Urinary bladder (tissue), 4 donors: ENCODE data around the gene DAPK2. TPM values are rescaled to one million over a fixed set of nuclear protein-coding genes. Genes with fewer than 3 reads are reported as not detected.

ENCODE experiments used
- DNase-seq: peaks from one replicate; pipeline ENCODE4 v3.0.0-alpha.2; 2015; ENCODE audit errors: extremely low spot score
- H3K27ac ChIP-seq: one replicate; pipeline ENCODE4 v1.5.1; 2013; ENCODE audit warnings: low read depth, mild to moderate bottlenecking, moderate library complexity
- H3K36me3 ChIP-seq: one replicate; pipeline ENCODE4 v1.6.1; 2013; ENCODE audit warnings: mild to moderate bottlenecking, moderate library complexity; ENCODE audit not compliant: insufficient read depth
- H3K4me1 ChIP-seq: one replicate; pipeline ENCODE4 v1.6.1; 2013; ENCODE audit warnings: mild to moderate bottlenecking, moderate library complexity; ENCODE audit not compliant: insufficient read depth
- H3K4me3 ChIP-seq: one replicate; pipeline ENCODE4 v1.5.1; 2013; ENCODE audit warnings: low read depth, low read length
- WGBS: extraction: QIAGEN DNeasy Blood & Tissue Kit; methylation state at CpG from one replicate; pipeline ENCODE4 v1.1.7; 2013; 5-methylcytosine and 5-hydroxymethylcytosine counted together
- polyA plus RNA-seq: library from polyadenylated mRNA; stranded (reverse); fragments of 200-250 nt; gene quantifications from one replicate; pipeline ENCODE4 v1.2.3, GENCODE V29; 2013
- total RNA-seq: library from RNA; depleted of rRNA; stranded (reverse); fragments of >200 nt; gene quantifications from one replicate; pipeline ENCODE4 v1.2.3, GENCODE V29; 2014
- donor health status: healthy with polysubstance abuse.
- donor health status: healthy.

Gene DAPK2
- total and polyA plus RNA-seq, 2 donors = 1.3 to 6.0 TPM

DNA sequence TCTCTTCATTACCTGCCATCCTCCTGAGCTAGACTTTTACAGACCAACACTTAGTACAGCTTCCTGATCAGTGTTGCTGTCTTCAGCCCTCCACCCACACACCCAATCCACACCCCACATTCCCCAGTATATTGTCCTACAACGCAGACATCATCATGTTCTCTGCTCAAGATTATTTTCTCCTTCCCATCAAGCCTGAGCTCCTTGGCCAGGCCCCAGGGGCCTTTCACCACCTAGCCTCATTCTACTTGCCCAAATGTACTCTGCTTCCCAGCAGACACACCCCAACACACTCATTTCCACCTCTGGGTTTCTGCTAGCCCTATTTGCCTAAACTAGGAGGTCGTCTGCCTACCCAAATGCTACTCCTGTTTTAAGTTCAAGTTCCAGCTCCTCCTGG, 37.0 kb downstream of the DAPK2 start:
- no peak for DNase-seq
- WGBS = 51% methylated on average over 2 of the region's 2 CpGs
- Histone ChIP-seq H3K4me3 (no peak overlapping the region), H3K4me1 (no peaks in the 10 kb centered on the region), H3K27ac (no peak overlapping the region), H3K36me3 (no peaks in the 10 kb centered on the region)

DNA sequence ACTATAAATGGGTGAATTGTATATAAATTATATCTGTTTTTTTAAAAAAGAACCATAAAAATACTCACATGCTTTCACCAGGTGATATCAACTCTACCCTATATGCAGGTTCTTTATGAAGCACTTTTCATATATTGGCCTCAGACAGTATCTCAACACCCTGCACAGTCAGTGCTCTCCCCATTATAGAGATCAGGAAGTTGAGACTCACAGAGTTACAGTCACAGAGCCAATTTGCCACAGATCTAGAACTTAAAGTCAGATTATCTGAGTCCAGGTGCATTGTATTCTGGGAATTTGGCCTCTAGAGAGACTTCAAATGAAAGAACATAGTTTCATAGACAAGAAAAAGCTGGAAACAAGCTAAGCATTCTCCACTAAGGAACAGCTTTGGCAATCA, 38.1 kb downstream of the DAPK2 start:
- H3K4me3 ChIP-seq = no peak overlapping the region
- H3K36me3 ChIP-seq = no peaks in the 10 kb centered on the region
- H3K27ac ChIP-seq = no peak overlapping the region
- DNase-seq = no peak
- no peaks in the 10 kb centered on the region for H3K4me1 ChIP-seq

DNA sequence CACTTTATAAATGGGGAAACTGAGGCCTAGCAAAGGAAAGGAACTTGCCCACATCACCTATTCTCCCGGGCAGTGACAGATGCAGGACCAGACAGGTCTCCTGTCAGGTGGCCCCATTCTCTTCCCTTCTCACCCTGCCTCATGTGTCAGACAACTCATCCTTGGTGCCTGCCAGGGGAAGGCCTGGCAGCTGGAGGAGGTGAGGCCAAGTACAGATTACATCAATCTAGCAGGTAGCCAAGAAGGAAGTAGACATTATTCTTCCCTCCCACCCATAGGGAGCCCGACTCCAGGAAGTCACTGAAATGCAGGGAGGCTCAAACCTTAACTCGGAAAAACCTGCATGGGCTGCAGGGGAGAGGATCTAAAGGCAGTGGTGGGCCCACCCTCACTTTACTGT, 39.6 kb downstream of the DAPK2 start:
- Histone ChIP-seq H3K4me3 (no peak overlapping the region), H3K27ac (no peak overlapping the region), H3K36me3 (no peaks in the 10 kb centered on the region), H3K4me1 (no peaks in the 10 kb centered on the region)
- WGBS = 78% methylated on average over 3 of the region's 3 CpGs
- no peak for DNase-seq

DNA sequence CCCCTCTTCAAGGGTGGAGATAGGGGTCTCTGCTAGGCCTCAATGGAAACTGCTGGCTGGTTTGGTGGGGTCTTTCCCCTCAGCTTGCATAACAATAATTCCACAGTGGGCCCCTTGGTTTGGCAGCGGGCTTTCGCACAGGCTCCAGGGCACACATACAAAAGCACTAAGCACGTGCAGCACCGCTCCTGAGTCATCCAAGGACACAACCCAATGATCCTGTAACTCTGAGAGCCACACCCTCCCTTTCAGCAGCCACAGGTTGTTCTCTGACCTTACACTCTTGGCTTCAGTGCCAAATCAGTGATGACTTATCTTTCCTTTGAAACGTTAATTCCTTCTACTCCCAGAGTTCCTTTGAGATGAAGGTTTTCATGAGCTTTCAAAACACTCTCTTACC, 41.7 kb downstream of the DAPK2 start:
- DNase-seq = no peak
- Histone ChIP-seq H3K27ac (no peak overlapping the region), H3K4me1 (no peaks in the 10 kb centered on the region), H3K4me3 (no peak overlapping the region), H3K36me3 (no peaks in the 10 kb centered on the region)
- WGBS = 78% methylated on average over 5 of the region's 5 CpGs

- H3K4me3 ChIP-seq = no peak overlapping the region
- no peak overlapping the region for H3K27ac ChIP-seq
- H3K36me3 ChIP-seq = no peaks in the 10 kb centered on the region
- no peak for DNase-seq
- H3K4me1 ChIP-seq = no peaks in the 10 kb centered on the region
- 81% methylated on average over 2 of the region's 2 CpGs for WGBS
Measured at GRCh38 chr15:64004056-64004455, 42.2 kb downstream of the DAPK2 start.

DNA sequence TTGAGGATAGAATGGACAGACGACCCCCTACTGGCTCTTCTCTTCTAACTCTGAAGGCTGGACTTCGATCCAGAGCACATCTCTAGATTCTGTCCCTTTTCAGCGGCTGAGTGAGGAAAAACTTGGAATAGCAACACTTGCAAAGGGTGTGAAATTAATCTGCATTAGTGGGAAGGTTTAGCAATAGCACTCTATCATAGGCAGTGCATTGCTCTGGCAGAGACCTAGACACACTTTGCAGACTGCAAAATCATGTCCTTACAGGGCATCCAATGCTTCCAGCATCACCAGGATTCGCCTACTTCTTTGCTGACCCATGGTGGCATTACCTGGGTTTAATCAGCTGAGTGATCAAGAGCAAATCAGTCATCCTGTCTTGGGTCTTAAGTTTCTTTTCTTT, 43.1 kb downstream of the DAPK2 start:
- Histone ChIP-seq H3K4me3 (no peak overlapping the region), H3K36me3 (no peaks in the 10 kb centered on the region), H3K27ac (no peak overlapping the region), H3K4me1 (no peaks in the 10 kb centered on the region)
- DNase-seq = no peak
- WGBS = 83% methylated on average over 4 of the region's 4 CpGs

GRCh38 chr15:64001148-64001547, 45.1 kb downstream of the DAPK2 start:
- Histone ChIP-seq H3K4me3 (no peak overlapping the region), H3K36me3 (no peaks in the 10 kb centered on the region), H3K4me1 (no peaks in the 10 kb centered on the region), H3K27ac (no peak overlapping the region)
- 77% methylated on average over 5 of the region's 5 CpGs for WGBS
- DNase-seq = no peak

DNA sequence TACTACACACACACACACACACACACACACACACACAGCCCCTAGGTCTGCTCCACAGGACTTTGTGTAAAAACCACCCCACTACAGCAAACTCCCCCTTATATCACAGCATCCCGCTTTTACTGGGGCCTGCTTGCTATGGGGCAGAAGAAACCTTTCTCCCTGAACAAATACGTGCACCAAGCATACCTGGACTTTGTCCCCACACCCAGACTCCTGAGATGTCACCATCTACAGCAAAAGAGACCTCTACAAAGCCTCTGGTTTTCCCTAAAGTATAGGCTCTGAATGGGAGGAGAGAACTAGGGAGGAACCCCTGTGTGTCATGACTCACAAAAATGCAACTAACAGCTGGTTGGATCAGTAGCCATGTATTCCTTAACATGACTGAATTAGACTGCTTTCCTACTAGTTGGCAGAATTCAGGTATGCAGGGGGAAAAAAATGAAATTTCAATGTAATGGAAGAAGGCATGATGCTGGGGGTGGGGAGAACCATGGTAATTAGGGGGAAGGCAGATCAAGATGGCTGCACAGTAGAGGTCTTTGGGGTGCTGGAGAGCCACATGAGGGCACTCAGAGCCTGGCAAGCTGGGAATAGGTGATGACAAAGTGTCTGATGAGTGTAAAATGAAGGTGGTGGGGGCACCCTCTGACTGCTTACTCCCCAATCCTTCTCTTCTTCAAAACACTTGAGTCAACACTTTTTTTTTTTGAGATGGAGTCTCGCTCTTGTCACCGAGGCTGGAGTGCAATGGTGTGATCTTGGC, 45.9 kb downstream of the DAPK2 start:
- Histone ChIP-seq H3K4me1 (no peaks in the 10 kb centered on the region), H3K4me3 (no peak overlapping the region), H3K36me3 (no peaks in the 10 kb centered on the region), H3K27ac (no peak overlapping the region)
- no peak for DNase-seq
- 94% methylated on average over 4 of the region's 4 CpGs for WGBS

GRCh38 chr15:63999177-63999576, 47.1 kb downstream of the DAPK2 start:
- no peak for DNase-seq
- Histone ChIP-seq H3K36me3 (no peaks in the 10 kb centered on the region), H3K27ac (no peak overlapping the region), H3K4me1 (no peaks in the 10 kb centered on the region), H3K4me3 (no peak overlapping the region)
- 22% methylated on average over 3 of the region's 3 CpGs for WGBS

GRCh38 chr15:63998489-63998888, 47.8 kb downstream of the DAPK2 start:
- 59% methylated on average over 8 of the region's 8 CpGs for WGBS
- no peaks in the 10 kb centered on the region for H3K36me3 ChIP-seq
- no peak overlapping the region for H3K4me3 ChIP-seq
- H3K4me1 ChIP-seq = no peaks in the 10 kb centered on the region
- no peak overlapping the region for H3K27ac ChIP-seq
- no peak for DNase-seq

DNA sequence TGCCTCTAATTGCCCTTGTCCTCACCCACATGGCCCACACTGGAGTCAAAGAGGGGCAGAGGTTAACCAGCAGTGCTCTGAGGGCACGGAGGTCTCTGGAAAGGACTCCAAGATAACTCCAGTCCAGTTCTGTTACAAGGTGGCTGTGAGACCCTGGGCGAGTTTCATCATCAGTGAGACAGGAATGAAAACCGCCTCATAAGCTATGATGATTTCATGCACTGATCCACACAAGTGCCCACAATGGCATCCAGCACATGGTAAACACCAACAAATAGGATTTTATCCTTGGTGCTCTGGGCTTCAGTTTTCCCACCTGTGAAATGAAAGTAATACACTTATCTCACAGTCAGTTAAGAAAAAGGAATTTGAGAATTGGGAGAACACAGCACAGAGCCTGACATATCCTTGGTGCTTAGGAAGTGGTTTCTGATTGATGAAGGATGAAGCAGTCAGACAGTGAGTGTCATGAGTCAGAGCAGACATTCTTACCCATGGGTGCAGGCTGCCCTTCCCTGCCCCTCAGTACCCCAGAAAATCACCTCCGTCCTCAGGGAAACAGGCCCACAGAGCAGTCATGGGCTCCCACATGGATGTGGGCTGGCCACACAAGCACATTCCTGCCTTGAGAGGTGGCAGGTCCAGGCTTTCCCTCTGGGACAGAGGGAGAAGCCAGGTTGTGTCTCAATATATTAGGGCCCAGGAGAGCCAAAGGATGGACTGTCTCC, 48.4 kb downstream of the DAPK2 start:
- no peak for DNase-seq
- H3K4me3 ChIP-seq = no peak overlapping the region
- H3K36me3 ChIP-seq = no peaks in the 10 kb centered on the region
- H3K4me1 ChIP-seq = no peaks in the 10 kb centered on the region
- WGBS = 90% methylated on average over 4 of the region's 4 CpGs
- no peak overlapping the region for H3K27ac ChIP-seq

GRCh38 chr15:63996794-63997357, 49.4 kb downstream of the DAPK2 start:
- no peaks in the 10 kb centered on the region for H3K4me1 ChIP-seq
- WGBS = 90% methylated on average over 4 of the region's 4 CpGs

DNA sequence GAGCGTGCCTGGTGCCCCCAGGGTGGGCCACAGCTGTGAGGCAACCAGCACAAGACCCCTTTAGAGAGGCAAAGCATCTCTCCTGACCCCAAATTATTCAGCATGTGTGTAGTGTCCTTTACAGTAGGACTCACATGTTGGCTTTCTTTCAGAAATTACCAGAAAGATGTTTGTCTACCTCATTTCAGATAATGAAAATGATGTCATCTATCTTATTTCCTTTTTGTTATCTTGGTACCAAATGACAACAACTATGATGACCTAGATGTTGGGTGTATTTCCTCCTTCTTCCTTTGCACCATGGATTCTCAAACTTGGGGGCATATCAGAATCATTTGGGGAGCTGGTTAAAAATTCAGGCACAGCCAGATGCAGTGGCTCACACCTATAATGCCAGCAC, 50.5 kb downstream of the DAPK2 start:
- WGBS = 90% methylated on average over 1 of the region's 1 CpG
- DNase-seq = no peak
- Histone ChIP-seq H3K4me3 (no peak overlapping the region), H3K27ac (no peak overlapping the region), H3K4me1 (no peaks in the 10 kb centered on the region), H3K36me3 (no peaks in the 10 kb centered on the region)

More at GRCh38 chr15:63996794-63997357, 49.4 kb downstream of the DAPK2 start:
- no peaks in the 10 kb centered on the region for H3K36me3 ChIP-seq
- H3K27ac ChIP-seq = no peak overlapping the region
- DNase-seq = no peak
- no peak overlapping the region for H3K4me3 ChIP-seq

DNA sequence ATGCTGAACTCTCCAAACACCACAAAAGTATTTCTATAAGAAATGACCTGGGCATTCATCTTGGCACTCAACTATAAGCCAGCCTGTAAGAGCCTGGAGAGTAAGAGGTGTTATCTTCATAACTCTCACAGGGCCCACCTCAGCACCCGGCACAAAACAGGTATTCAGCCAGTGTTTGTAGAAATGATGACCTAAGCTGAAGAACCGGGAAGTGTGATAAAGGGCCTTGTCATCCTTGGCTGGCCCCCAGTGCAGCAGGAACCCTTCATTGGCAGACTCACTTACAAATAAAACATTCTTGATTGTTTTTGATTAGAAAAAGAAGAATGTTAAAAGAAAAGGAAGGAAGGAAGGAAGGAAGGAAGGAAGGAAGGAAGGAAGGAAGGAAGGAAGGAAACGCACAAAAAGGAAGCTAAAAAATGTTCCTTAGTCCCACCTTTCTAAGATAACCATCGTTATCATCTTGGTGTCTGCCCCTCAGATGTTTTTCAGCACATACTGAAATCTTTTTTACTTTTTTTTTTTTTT, 52.1 kb downstream of the DAPK2 start:
- Histone ChIP-seq H3K27ac (no peak overlapping the region), H3K36me3 (no peaks in the 10 kb centered on the region), H3K4me3 (no peak overlapping the region), H3K4me1 (no peaks in the 10 kb centered on the region)
- 57% methylated on average over 4 of the region's 4 CpGs for WGBS
- DNase-seq = no peak
